Spinal cord (tissue), 10 donors: ENCODE results near the gene TNFAIP3. TPM values are rescaled to one million over a fixed set of nuclear protein-coding genes. Genes with fewer than 3 reads are reported as not detected.

ENCODE experiments used
- DNase-seq, 6 donors: peaks; one replicate each; pipeline versions ENCODE4 v3.0.0 to v3.0.0-alpha.2; 2013 to 2015; ENCODE audit warnings: low spot score in 6 of 6, low read depth in 4 of 6
- H3K27ac ChIP-seq: one replicate; pipeline ENCODE4 v1.5.1; 2013; ENCODE audit warnings: low read depth, low read length, control low read depth
- H3K27me3 ChIP-seq: one replicate; pipeline ENCODE4 v1.6.1; 2013; ENCODE audit warnings: low read length; ENCODE audit not compliant: control insufficient read depth, insufficient read depth
- H3K36me3 ChIP-seq: one replicate; pipeline ENCODE4 v1.6.1; 2013; ENCODE audit warnings: low read length; ENCODE audit not compliant: control insufficient read depth, insufficient read depth
- H3K4me1 ChIP-seq: one replicate; pipeline ENCODE4 v1.6.1; 2013; ENCODE audit warnings: low read length; ENCODE audit not compliant: control insufficient read depth, insufficient read depth
- H3K4me3 ChIP-seq: one replicate; pipeline ENCODE4 v1.5.1; 2013; ENCODE audit warnings: low read depth, low read length, control low read depth
- H3K9me3 ChIP-seq: one replicate; pipeline ENCODE4 v1.6.1; 2013; ENCODE audit warnings: low read length; ENCODE audit not compliant: control insufficient read depth, insufficient read depth
- WGBS: methylation state at CpG from one replicate; pipeline ENCODE4 v1.1.5; 2013; ENCODE audit warnings: missing lambda C conversion rate; ENCODE audit not compliant: insufficient coverage; 5-methylcytosine and 5-hydroxymethylcytosine counted together
- polyA plus RNA-seq, 2 donors: library from polyadenylated mRNA; unstranded; fragments of 120-200 nt; gene quantifications; one replicate each; pipeline ENCODE4 v1.2.1, GENCODE V29; 2013; ENCODE audit not compliant: insufficient read length in 2 of 2
- total RNA-seq, 2 donors: library from RNA; depleted of rRNA in 1 of 2; stranded (reverse); fragments of 120-200 nt in 1 of 2; fragments of >200 nt in 1 of 2; gene quantifications; one replicate each; pipeline versions ENCODE4 v1.2.3 to v1.2.4, GENCODE V29; 2013 to 2014
- donor health status: healthy.

TNFAIP3 gene
- total and polyA plus RNA-seq, 4 donors = 4.5 to 10.0 (median 5.0) TPM

GRCh38 chr6:137904822-137905617, 38.0 kb downstream of the TNFAIP3 start:
- WGBS = 94% methylated on average over 2 of the region's 11 CpGs
- H3K4me1 ChIP-seq = no peaks in the 10 kb centered on the region
- H3K27me3 ChIP-seq = no peaks in the 10 kb centered on the region
- no peak overlapping the region for H3K4me3 ChIP-seq
- H3K36me3 ChIP-seq = no peaks in the 10 kb centered on the region
- no peaks in the 10 kb centered on the region for H3K9me3 ChIP-seq
- DNase-seq = no peak
- no peak overlapping the region for H3K27ac ChIP-seq

- no peaks in the 10 kb centered on the region for H3K36me3 ChIP-seq
- H3K27ac ChIP-seq = no peak overlapping the region
- H3K27me3 ChIP-seq = no peaks in the 10 kb centered on the region
- H3K4me1 ChIP-seq = no peaks in the 10 kb centered on the region
- no peaks in the 10 kb centered on the region for H3K9me3 ChIP-seq
- no peak overlapping the region for H3K4me3 ChIP-seq
- no peak for DNase-seq
- no CpG with 5 or more reads among the region's 1 CpG for WGBS
Measured at GRCh38 chr6:137906020-137906472, 39.0 kb downstream of the TNFAIP3 start.

- no peaks in the 10 kb centered on the region for H3K27me3 ChIP-seq
- no peak for DNase-seq
- WGBS = no CpG with 5 or more reads among the region's 2 CpGs
- no peak overlapping the region for H3K4me3 ChIP-seq
- no peak overlapping the region for H3K27ac ChIP-seq
- no peaks in the 10 kb centered on the region for H3K9me3 ChIP-seq
- H3K4me1 ChIP-seq = no peaks in the 10 kb centered on the region
- no peaks in the 10 kb centered on the region for H3K36me3 ChIP-seq
Measured at GRCh38 chr6:137907170-137907569, 40.1 kb downstream of the TNFAIP3 start.

- H3K4me3 ChIP-seq = no peak overlapping the region
- H3K36me3 ChIP-seq = no peaks in the 10 kb centered on the region
- no peak for DNase-seq
Measured at GRCh38 chr6:137909533-137909932, 42.5 kb downstream of the TNFAIP3 start.

GRCh38 chr6:137910424-137910834, 43.4 kb downstream of the TNFAIP3 start:
- no peak overlapping the region for H3K27ac ChIP-seq
- H3K4me1 ChIP-seq = no peaks in the 10 kb centered on the region
- DNase-seq = peak in 1 of 6 donors; percentile 26
- H3K4me3 ChIP-seq = no peak overlapping the region
- peaks cover 5% of the 10 kb centered on the region for H3K9me3 ChIP-seq
- no peaks in the 10 kb centered on the region for H3K27me3 ChIP-seq
- no peaks in the 10 kb centered on the region for H3K36me3 ChIP-seq
- no CpG with 5 or more reads among the region's 1 CpG for WGBS

More at GRCh38 chr6:137909533-137909932, 42.5 kb downstream of the TNFAIP3 start:
- Histone ChIP-seq H3K27ac (no peak overlapping the region), H3K9me3 (peaks cover 5% of the 10 kb centered on the region), H3K27me3 (no peaks in the 10 kb centered on the region), H3K4me1 (no peaks in the 10 kb centered on the region)
- WGBS = 90% methylated on average over 3 of the region's 3 CpGs

- H3K36me3 ChIP-seq = no peaks in the 10 kb centered on the region
- no peaks in the 10 kb centered on the region for H3K4me1 ChIP-seq
- no peak for DNase-seq
- H3K27ac ChIP-seq = no peak overlapping the region
- H3K27me3 ChIP-seq = no peaks in the 10 kb centered on the region
- peaks cover 5% of the 10 kb centered on the region for H3K9me3 ChIP-seq
- H3K4me3 ChIP-seq = no peak overlapping the region
- WGBS = 100% methylated on average over 1 of the region's 6 CpGs
Measured at GRCh38 chr6:137910843-137911456, 43.9 kb downstream of the TNFAIP3 start.

- H3K36me3 ChIP-seq = no peaks in the 10 kb centered on the region
- H3K27ac ChIP-seq = no peak overlapping the region
- peak in 1 of 6 donors; percentile 84 for DNase-seq
- H3K27me3 ChIP-seq = no peaks in the 10 kb centered on the region
- no peaks in the 10 kb centered on the region for H3K4me1 ChIP-seq
- 33% methylated on average over 3 of the region's 10 CpGs for WGBS
- H3K9me3 ChIP-seq = peaks cover 5% of the 10 kb centered on the region
- no peak overlapping the region for H3K4me3 ChIP-seq
Measured at GRCh38 chr6:137911675-137912191, 44.7 kb downstream of the TNFAIP3 start.

GRCh38 chr6:137912813-137913212, 45.8 kb downstream of the TNFAIP3 start:
- H3K9me3 ChIP-seq = peaks cover 5% of the 10 kb centered on the region
- H3K27ac ChIP-seq = no peak overlapping the region
- H3K4me1 ChIP-seq = no peaks in the 10 kb centered on the region
- H3K27me3 ChIP-seq = no peaks in the 10 kb centered on the region
- no peak for DNase-seq
- WGBS = 100% methylated on average over 1 of the region's 3 CpGs
- no peaks in the 10 kb centered on the region for H3K36me3 ChIP-seq
- no peak overlapping the region for H3K4me3 ChIP-seq

GRCh38 chr6:137913434-137913833, 46.4 kb downstream of the TNFAIP3 start:
- Histone ChIP-seq H3K27ac (no peak overlapping the region), H3K4me1 (no peaks in the 10 kb centered on the region), H3K36me3 (no peaks in the 10 kb centered on the region), H3K27me3 (no peaks in the 10 kb centered on the region), H3K9me3 (peaks cover 5% of the 10 kb centered on the region), H3K4me3 (no peak overlapping the region)
- no peak for DNase-seq
- WGBS = 67% methylated on average over 1 of the region's 3 CpGs
